Ovary (tissue), 9 donors: Measurements from ENCODE around the gene PTPRG. TPM values are rescaled to one million over a fixed set of nuclear protein-coding genes. Genes with fewer than 3 reads are reported as not detected.

Experiments
- DNase-seq, 5 donors: peaks; one replicate each; pipeline ENCODE4 v3.0.0-alpha.2; 2019 to 2020
- H3K27ac ChIP-seq, 2 donors: fragments of 200-600 bp; one replicate each; pipeline versions ENCODE4 v1.5.1 to v1.8.0; 2019 to 2022
- H3K27me3 ChIP-seq: fragments of 200-600 bp; one replicate; pipeline ENCODE4 v1.8.0; 2022
- H3K36me3 ChIP-seq: fragments of 200-600 bp; sonication (generic); one replicate; pipeline ENCODE4 v1.5.1; 2019
- H3K4me1 ChIP-seq: one replicate; pipeline ENCODE4 v1.8.1; 2013; ENCODE audit warnings: mild to moderate bottlenecking, moderate library complexity; ENCODE audit not compliant: insufficient read depth
- H3K4me3 ChIP-seq: fragments of 200-600 bp; sonication (generic); one replicate; pipeline ENCODE4 v1.5.1; 2017
- H3K9me3 ChIP-seq, 2 donors: fragments of 200-600 bp in 1 of 2; sonication (generic) in 1 of 2; one replicate each; pipeline versions ENCODE4 v1.5.1 to v1.8.1; 2013 to 2019; ENCODE audit warnings: mild to moderate bottlenecking in 1 of 2, moderate library complexity in 1 of 2
- EP300 ChIP-seq: sonication (generic); formaldehyde crosslinking; IDR thresholded peaks from one replicate; pipeline ENCODE4 v1.6.1; 2017; ENCODE audit warnings: antibody characterized with exemption
- POLR2A ChIP-seq: fragments of 450-650 bp; IDR thresholded peaks from one replicate; pipeline ENCODE4 v1.6.1; 2017; ENCODE audit warnings: antibody characterized with exemption, mild to moderate bottlenecking, moderate library complexity
- WGBS, 3 donors: extraction: QIAGEN DNeasy Blood & Tissue Kit in 1 of 3; methylation state at CpG; one replicate each; pipeline versions ENCODE4 v1.1.5 to v1.1.7; 2013 to 2017; 5-methylcytosine and 5-hydroxymethylcytosine counted together
- intact Hi-C, 4 donors: fragments of 100-400 bp; cut with DNase I; formaldehyde crosslinking; loops; one replicate each; pipeline versions ENCODE4 v1.11.0 to v1.15.1; 2022 to 2023
- polyA plus RNA-seq, 2 donors: library from polyadenylated mRNA; stranded (reverse); fragments of 200-250 nt in 1 of 2; fragments of 350-450 nt in 1 of 2; fragmentation: Illumina TruSeq in 1 of 2; extraction: RNeasy Lipid Tissue Mini Kit (QIAGEN cat#74804) in 1 of 2; gene quantifications; one replicate each; pipeline ENCODE4 v1.2.3, GENCODE V29; 2013 to 2014
- total RNA-seq, 7 donors: library from RNA; depleted of rRNA in 2 of 7; stranded (reverse); fragments of >200 nt in 2 of 7; fragmentation: NEBNext Ultra II Directional in 3 of 7; extraction: Animal tissue kit (Norgen Biotek cat#: 25700) in 3 of 7; gene quantifications; one replicate each; pipeline versions ENCODE4 v1.1.0 to v1.2.4, GENCODE V29; 2016 to 2023
- TF ChIP-seq, protein P1 (sequence below), 3 donors: fragments of 450-650 bp in 2 of 3; fragments of 200-600 bp in 1 of 3; IDR thresholded peaks; one replicate each; pipeline versions ENCODE4 v1.5.1 to v1.8.0; 2016 to 2022; ENCODE audit warnings: antibody characterized with exemption in 3 of 3, mild to moderate bottlenecking in 1 of 3
- donor health status: DM: no; HTN: no; CAD: no; lungs with moderate emphysema.
- donor health status: DM: no; HTN: no; CAD: no.
- donor health status: Bipolar disorder and iron deficiency.
- donor health status: DM: yes; HTN: yes; CAD: no.
- donor health status: DM: no; HTN: no; CAD: no.
- donor health status: DM: yes; HTN: yes; CAD: no.

The PTPRG gene
- total and polyA plus RNA-seq, 9 donors = 18.2 to 87.9 (median 47.7) TPM

DNA sequence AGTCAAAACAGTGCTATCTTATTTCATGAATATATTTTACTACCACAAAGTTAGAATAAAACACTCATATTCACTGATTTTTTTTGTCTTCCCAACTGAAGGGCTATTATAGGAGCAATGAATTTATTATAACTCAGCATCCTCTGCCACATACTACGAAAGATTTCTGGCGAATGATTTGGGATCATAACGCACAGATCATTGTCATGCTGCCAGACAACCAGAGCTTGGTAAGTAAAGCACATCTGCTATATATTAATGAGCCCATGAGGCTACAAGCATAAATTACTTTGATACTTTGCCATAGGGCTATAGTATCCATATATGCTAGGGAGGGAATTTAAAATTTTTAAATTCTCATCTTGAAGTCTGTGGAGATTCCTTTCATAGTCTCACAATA is 716.1 kb downstream of the PTPRG start:
- H3K27me3 ChIP-seq = no peaks in the 10 kb centered on the region
- TF ChIP-seq, protein P1, sequence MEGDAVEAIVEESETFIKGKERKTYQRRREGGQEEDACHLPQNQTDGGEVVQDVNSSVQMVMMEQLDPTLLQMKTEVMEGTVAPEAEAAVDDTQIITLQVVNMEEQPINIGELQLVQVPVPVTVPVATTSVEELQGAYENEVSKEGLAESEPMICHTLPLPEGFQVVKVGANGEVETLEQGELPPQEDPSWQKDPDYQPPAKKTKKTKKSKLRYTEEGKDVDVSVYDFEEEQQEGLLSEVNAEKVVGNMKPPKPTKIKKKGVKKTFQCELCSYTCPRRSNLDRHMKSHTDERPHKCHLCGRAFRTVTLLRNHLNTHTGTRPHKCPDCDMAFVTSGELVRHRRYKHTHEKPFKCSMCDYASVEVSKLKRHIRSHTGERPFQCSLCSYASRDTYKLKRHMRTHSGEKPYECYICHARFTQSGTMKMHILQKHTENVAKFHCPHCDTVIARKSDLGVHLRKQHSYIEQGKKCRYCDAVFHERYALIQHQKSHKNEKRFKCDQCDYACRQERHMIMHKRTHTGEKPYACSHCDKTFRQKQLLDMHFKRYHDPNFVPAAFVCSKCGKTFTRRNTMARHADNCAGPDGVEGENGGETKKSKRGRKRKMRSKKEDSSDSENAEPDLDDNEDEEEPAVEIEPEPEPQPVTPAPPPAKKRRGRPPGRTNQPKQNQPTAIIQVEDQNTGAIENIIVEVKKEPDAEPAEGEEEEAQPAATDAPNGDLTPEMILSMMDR (IDR thresholded peaks at IDR 0.05) = no peak

DNA sequence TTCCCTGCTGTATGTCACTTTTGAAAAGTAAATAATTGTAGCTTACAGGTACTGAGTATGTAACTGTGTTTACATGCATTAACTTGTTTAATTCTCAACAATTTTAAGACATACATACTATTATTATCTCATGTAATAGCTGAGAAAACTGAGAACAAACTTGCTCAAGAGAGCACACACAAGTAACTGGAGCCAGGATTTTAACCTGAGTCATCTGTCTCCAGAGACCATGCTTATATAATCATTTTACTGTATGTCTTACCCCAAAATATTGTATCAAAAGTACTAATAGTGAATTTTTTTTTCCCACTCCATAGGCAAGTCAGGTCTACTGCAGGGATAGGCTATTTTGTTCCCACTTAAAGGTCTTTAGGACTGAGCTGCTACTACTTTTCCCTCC is 716.6 kb downstream of the PTPRG start:
- TF ChIP-seq EP300 = no peak
- H3K27me3 ChIP-seq = no peaks in the 10 kb centered on the region
- H3K4me3 ChIP-seq = no peak overlapping the region
- H3K27ac ChIP-seq = no peak overlapping the region
- intact Hi-C loops = no loop called here
- H3K9me3 ChIP-seq = no peaks in the 10 kb centered on the region
- DNase-seq = no peak
- no peaks in the 10 kb centered on the region for H3K36me3 ChIP-seq
- no peaks in the 10 kb centered on the region for H3K4me1 ChIP-seq

More for the DNA sequence above, 716.1 kb downstream of the PTPRG start:
- Histone ChIP-seq H3K4me3 (no peak overlapping the region), H3K4me1 (no peaks in the 10 kb centered on the region), H3K36me3 (no peaks in the 10 kb centered on the region), H3K27ac (no peak overlapping the region), H3K9me3 (no peaks in the 10 kb centered on the region)
- intact Hi-C loops = no loop called here
- 57 to 59% (median 58%) methylated on average over 3 of the region's 3 CpGs for WGBS, 3 donors
- no peak for DNase-seq

DNA sequence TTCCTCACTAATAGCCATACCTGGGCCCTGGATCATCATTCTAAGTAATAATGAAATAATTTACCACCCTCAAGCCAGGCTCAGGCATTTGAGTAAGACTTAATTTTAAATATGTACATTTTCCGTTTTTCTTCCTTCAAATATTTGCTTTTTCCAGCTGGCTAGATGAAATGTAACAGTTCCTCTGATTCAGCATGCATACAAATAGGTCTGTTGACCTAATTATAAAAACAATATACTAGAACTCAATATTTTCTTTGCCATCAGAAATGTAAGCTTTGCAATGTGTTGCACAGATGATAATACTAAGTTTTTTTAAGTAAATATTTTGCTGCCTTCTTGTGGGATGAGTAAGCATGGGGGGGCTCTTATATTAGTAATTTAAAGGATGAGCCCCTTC is 720.4 kb downstream of the PTPRG start:
- Histone ChIP-seq H3K27me3 (no peaks in the 10 kb centered on the region), H3K9me3 (no peaks in the 10 kb centered on the region), H3K36me3 (no peaks in the 10 kb centered on the region), H3K27ac (no peak overlapping the region), H3K4me1 (no peaks in the 10 kb centered on the region), H3K4me3 (no peak overlapping the region)
- no peak for DNase-seq
- intact Hi-C loops = no loop called here
- TF ChIP-seq EP300 = no peak
- TF ChIP-seq, protein P1 (IDR thresholded peaks at IDR 0.05) = no peak
- no peak for TF ChIP-seq POLR2A
- 46 to 59% (median 53%) methylated on average over 1 of the region's 1 CpG for WGBS, 3 donors

DNA sequence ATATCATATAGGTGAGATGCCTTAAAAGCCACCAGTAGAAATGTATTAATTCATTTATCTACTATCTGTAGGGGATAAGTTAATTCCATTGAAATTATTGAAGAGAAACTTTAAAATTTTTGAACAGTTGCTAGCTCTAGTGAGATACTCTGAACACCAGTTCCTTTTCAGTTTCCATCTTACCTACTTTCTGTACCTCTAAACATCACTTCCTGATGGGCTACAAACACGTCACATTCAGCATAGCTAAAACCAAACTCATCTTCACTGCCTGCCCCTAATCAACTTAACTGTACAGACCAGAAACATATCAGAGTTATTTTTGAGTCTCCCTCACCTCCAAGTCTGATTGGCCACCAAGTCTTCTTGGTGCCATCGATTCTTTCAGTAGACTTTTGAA is 723.1 kb downstream of the PTPRG start:
- intact Hi-C loops = no loop called here
- Histone ChIP-seq H3K27ac (no peak overlapping the region), H3K4me1 (no peaks in the 10 kb centered on the region), H3K9me3 (no peaks in the 10 kb centered on the region), H3K27me3 (no peaks in the 10 kb centered on the region), H3K36me3 (no peaks in the 10 kb centered on the region), H3K4me3 (no peak overlapping the region)
- TF ChIP-seq POLR2A = no peak
- no peak for TF ChIP-seq EP300
- TF ChIP-seq, protein P1 (IDR thresholded peaks at IDR 0.05) = no peak
- 92 to 97% (median 95%) methylated on average over 2 of the region's 2 CpGs for WGBS, 3 donors
- no peak for DNase-seq

DNA sequence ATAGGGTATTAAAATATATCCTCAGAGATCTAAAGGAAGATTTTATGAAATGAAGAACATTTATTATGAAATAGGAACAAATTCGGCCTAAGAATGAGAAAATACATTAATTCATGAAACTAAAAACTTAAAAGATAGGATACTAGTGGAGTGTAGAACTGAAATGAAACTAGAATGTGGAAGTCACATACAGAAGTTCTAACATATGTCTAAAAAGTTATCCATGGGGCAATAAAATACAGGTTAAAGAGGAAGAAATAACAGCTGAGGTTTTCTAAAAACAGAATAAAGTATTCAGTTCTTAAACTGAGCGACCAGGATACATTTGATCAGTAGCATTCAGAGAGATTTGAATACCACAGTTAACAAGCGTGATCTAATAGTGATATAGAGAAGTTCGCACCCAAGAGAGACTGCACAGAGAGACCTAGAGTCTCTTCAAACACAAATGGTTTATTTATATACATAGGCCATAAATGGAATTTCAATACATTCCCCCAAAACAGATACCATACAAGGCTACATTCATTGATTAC is 726.1 kb downstream of the PTPRG start:
- Histone ChIP-seq H3K27ac (no peak overlapping the region), H3K27me3 (no peaks in the 10 kb centered on the region), H3K9me3 (no peaks in the 10 kb centered on the region), H3K4me1 (no peaks in the 10 kb centered on the region), H3K4me3 (no peak overlapping the region), H3K36me3 (no peaks in the 10 kb centered on the region)
- WGBS, 3 donors = 92 to 97% (median 96%) methylated on average over 4 of the region's 4 CpGs
- intact Hi-C loops = no loop called here
- no peak for TF ChIP-seq EP300
- TF ChIP-seq, protein P1 (IDR thresholded peaks at IDR 0.05) = no peak
- TF ChIP-seq POLR2A = no peak
- no peak for DNase-seq
